Activated CD4-positive, alpha-beta T cell treated with anti-CD3 and anti-CD28 coated beads, Interleukin-2, amount 50 U/mL, for 24 hours (primary cell): ENCODE results near the gene NLRC4.
"Not testable (repeated sequence)": the region's sequence is repeated elsewhere in the genome, so short reads cannot be mapped to it uniquely, and the experiment has no call there.

Experiments
- DNase-seq, 2 donors: peaks; one replicate each; pipeline ENCODE4 v3.0.0-alpha.2; 2020; ENCODE audit warnings: low read depth in 1 of 2, low spot score in 1 of 2

NLRC4 gene

GRCh38 chr2:32264422-32265105 lies at the start of gene NLRC4:
Gene NLRC4 (minus strand): TSS chr2:32264886. CDS start chr2:32256775, 8,111 bp downstream.
- DNase-seq, result no peak

GRCh38 chr2:32310577-32310976 lies 45.9 kb upstream of the NLRC4 start:
- no peak for DNase-seq

GRCh38 chr2:32293966-32294562 lies 29.4 kb upstream of the NLRC4 start:
- not testable (repeated sequence) for DNase-seq

- DNase-seq, result not testable (repeated sequence)
Measured at GRCh38 chr2:32293493-32293892, 28.8 kb upstream of the NLRC4 start.

- no peak for DNase-seq
Measured at GRCh38 chr2:32291746-32292145, 27.1 kb upstream of the NLRC4 start.

GRCh38 chr2:32290000-32290339 lies 25.3 kb upstream of the NLRC4 start:
- DNase-seq, result no peak

- no peak for DNase-seq
Measured at GRCh38 chr2:32289165-32289999, 24.7 kb upstream of the NLRC4 start.

GRCh38 chr2:32284321-32284720 lies 19.6 kb upstream of the NLRC4 start:
- no peak for DNase-seq

GRCh38 chr2:32278478-32278853 lies 13.8 kb upstream of the NLRC4 start:
- no peak for DNase-seq

GRCh38 chr2:32277674-32278477 lies 13.2 kb upstream of the NLRC4 start, which contains the start of gene YIPF4:
Gene YIPF4 (plus strand): TSS chr2:32277904. CDS start chr2:32278156, 252 bp downstream.
- peak; percentile 73 to 85 for DNase-seq

GRCh38 chr2:32277363-32277673 lies 12.6 kb upstream of the NLRC4 start:
- DNase-seq, result no peak

GRCh38 chr2:32275790-32276189 lies 11.1 kb upstream of the NLRC4 start:
- not testable (repeated sequence) for DNase-seq

- DNase-seq, result no peak
Measured at GRCh38 chr2:32274289-32274688, 9.6 kb upstream of the NLRC4 start.

- no peak for DNase-seq
Measured at GRCh38 chr2:32272279-32272678, 7.6 kb upstream of the NLRC4 start.

GRCh38 chr2:32271063-32271462 lies 6.4 kb upstream of the NLRC4 start:
- DNase-seq, result no peak

- no peak for DNase-seq
Measured at GRCh38 chr2:32262105-32262504, 2.6 kb downstream of the NLRC4 start.

GRCh38 chr2:32260376-32260775 lies 4.3 kb downstream of the NLRC4 start:
- no peak for DNase-seq

GRCh38 chr2:32258242-32258641 lies 6.4 kb downstream of the NLRC4 start:
- no peak for DNase-seq

GRCh38 chr2:32250290-32250689 lies 14.4 kb downstream of the NLRC4 start:
- DNase-seq, result no peak

GRCh38 chr2:32249731-32250236 lies 14.9 kb downstream of the NLRC4 start:
- no peak for DNase-seq

GRCh38 chr2:32248299-32248698 lies 16.4 kb downstream of the NLRC4 start:
- no peak for DNase-seq
